ENCODE results near the gene TMEM176A. TPM values are rescaled to one million over a fixed set of nuclear protein-coding genes. Genes with fewer than 3 reads are reported as not detected.
"Not testable (repeated sequence)": the region's sequence is repeated elsewhere in the genome, so short reads cannot be mapped to it uniquely, and the experiment has no call there.

TMEM176A gene
- total RNA-seq, 1 donor from 2014 or later: 2.6 TPM

DNA sequence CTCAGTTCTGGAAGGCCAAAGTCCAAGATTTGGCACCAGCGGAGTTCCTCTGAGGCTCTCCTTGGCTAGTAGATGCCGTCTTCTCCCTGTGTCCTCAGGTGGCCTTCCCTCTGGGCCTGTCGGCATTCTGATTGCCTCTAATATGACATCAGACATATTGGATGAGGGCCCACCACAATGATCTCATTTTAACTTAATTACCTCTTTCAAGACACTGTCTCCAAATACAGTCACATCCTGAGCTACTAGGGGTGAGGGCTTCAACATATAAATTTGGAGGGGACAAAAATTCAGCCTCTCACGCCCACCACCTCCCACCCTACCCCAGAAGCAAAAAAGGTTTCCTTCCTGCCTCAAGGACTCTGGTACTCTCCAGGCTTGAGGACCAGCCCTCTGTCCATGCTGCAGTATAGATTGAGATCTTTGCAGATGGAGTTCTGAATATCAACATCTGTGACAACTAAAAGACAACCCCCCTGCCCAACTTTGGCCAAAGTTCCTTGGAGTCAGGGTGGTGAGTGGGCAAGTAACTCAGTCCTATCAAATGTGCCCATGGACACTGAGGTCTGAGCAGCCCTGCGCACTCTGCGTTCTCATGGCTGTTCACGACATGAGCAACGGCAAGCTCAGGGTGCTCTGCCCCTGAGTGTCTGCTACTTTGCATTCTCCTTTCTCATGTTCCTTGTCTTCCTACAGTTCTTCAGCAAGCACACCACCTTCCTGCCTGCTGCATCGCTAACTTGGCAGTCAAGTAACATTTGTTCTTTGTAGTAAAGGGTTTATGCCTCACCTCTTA lies 11.9 kb upstream of the TMEM176A start:
- no peak for ATAC-seq

DNA sequence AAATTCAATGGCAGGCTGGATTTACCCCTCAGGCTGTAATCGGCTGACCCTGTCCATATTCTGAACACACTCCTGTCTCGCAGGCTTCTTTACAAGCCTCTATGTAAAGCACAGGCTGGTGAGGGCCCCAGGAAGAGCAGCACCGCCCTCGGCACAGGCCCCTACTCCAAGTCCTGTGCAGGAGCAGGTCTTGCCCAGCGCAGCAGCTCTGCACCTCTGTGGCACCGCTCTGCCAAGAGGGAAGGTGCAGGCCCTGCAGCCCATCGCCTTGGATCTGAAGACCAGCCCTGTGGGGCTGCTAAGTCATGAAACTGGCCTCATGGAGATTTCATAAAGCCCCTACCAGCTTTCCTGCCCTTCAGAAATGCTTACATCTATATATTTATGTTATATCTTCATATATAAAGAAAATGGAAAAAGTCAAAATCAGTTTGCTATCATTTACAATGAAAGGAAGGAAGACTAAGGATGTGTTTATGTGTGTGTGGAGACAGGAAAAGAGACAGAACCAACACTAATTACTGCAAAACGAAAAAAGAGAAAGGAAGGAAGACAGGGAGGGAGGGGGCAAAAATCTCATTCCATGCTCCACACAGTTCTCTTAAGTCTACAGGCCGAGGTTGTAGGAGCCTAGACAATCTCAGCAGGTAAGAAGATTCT lies 10.0 kb upstream of the TMEM176A start:
- ATAC-seq: no peak

DNA sequence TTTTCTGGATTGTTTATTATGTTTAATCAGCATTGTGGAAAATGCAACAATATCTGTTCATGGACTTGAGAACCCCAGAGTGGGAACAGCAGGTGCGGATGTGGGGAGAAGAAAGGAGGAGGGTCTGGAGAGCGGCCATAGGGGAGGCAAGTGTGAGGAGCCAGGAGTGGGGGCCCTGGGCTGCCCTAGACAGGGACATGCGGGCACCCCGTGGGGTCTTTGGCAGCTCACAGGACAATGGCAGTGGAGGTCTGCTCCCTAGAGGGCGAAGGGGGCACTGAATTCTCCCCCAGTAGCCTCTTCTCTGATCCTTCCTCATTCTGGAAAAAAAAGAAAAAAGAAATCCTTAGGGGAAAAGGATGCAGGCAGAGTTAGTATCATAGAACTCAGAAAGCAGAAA lies 9.3 kb upstream of the TMEM176A start:
- ATAC-seq: no peak

DNA sequence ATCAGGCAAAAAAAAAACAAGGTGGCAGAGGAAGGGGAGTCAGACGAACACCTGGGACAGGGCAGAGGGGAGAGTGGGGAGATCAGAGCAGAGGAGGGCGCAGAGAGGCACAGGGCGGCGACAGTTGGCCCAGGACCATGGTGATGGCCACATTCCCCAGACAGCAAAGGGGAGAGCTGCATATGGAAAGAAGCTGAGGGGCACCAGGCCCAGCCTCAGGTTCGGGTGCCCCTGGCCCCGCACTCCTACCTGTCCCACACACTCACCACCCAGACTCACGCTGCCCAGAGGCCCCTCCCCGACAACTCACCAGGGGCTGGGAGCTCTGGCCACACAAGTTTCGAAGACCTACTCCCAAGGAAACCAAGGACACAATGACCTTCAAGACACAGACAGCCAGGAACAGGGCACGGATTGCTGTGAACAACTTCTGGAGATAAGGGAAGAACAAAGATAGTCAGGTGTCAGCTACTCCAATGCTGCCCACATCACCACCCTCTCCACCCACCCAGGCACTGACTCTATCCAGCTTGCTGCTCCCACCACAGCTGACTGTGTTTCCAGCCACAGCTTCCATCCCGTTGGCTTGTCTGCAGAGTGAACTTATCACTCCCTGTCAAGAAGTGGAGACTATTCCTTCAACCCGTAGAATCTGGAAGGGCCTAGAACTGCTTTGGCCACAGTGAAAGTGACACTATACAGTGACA lies 8.7 kb upstream of the TMEM176A start:
- no peak for ATAC-seq

DNA sequence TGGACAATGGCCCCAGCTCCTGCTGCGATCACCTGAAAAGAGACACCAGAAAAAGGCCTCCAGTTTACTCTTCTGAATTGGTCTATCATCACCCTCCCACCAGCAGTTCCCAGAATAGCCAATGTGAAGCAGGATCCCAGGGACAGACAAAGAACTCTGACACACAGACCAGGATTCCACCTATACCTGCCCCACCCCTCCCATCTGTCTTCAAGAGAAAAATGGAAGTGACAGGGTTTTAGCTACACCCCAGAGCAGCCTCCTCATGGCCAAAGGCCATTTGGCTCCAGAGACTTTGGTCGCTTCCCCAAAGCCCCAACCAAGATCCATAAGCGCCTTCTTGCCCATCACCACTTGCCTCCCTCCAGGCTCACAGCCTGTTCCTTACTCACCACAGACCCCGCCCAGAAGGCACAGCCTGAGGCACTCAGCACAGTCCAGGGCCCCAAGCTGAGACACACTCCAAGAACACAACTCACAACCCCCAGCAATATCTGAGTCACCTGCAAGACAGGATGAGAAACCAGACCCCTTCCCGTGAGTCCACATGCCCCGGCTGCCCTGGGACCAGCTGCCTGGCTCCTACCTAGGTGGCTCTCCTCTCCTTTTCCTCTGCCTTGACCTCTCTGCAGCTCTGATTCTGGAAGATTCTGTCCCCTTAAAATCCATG lies 6.9 kb upstream of the TMEM176A start:
- no peak for ATAC-seq

DNA sequence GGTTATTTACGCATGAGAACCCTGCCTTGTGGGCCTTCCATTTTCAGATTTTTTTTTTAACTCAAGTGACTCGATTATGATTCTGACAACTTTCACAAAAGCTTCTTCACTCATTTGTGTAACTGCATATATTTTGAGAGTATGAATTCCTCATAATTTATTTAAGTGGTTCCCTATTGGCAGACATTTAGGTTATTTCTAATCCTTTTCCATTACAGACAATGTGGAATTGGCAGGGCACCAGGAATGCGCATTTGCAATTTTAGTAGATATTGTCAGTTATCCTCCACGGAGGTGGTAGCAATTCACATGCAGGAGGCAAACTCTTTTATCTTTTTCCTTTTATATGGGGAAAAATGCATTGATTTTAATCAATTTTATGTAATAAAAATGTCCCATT lies 2.9 kb upstream of the TMEM176A start:
- no peak for ATAC-seq

DNA sequence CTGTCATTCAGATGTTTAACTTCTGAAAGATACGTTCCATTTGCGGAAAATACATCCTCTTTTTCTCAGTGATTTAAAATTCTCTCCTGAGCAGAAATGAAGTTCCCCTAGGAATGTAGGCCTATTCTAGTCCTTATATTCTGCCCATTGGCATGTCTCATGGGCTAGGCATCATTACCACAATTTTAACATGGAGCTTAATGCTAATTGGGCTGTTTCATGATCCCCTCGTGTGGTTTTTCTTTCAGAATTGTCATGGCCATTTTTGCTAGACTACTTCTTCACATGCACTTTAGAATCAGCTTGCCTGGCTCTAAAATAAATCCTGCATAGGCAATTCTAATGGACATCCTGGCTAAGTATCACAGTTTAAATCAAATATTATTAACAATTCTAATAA lies 1.4 kb upstream of the TMEM176A start:
- no peak for ATAC-seq

DNA sequence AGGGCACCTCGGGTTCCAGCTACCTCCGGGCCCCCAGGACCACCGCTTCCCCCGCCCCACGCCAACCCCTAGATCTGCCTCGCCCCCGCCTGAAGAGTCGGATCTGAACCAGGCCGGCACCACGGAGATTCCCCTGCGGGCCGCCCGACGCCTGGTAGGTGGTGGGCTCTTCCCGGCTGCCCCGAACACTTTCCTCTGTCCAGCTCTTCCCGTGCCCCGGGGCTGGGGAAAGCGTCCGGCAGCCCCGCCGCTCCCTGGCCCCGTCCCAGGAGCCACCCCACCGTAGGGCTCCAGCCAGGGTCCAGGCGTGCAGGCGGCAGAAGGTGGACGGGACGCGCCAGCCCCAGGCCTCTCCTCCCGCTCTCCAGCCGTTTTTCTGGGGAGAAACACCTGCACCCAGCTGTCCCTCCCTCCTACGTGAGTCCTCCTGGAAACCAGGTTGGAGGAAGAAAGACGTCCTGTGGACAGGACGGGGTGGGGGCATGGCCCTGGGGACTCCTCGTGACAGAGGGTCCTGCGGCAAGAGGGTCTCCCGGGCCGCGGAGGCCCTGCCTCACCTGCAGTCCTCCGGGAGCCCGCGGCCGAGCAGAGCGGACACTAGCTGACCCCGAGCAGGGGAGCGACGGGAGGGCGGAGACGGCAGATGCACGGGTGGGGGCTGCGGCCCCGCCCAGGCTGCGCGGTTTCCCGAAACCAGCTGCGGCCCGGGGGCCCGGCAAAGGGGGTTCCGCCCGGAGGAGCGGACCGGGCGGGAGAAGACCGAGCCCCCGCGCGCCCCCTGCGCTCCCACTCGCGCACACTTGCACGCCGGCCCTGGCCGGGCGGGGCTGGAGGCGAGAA lies 608 bp upstream of the TMEM176A start, which contains the start of gene TMEM176B:
TSS of gene TMEM176B (minus strand) at position 624 of the 840 bp plus-strand sequence. CDS start 3,795 bp downstream, outside the sequence.
- peak; percentile 43 for ATAC-seq

DNA sequence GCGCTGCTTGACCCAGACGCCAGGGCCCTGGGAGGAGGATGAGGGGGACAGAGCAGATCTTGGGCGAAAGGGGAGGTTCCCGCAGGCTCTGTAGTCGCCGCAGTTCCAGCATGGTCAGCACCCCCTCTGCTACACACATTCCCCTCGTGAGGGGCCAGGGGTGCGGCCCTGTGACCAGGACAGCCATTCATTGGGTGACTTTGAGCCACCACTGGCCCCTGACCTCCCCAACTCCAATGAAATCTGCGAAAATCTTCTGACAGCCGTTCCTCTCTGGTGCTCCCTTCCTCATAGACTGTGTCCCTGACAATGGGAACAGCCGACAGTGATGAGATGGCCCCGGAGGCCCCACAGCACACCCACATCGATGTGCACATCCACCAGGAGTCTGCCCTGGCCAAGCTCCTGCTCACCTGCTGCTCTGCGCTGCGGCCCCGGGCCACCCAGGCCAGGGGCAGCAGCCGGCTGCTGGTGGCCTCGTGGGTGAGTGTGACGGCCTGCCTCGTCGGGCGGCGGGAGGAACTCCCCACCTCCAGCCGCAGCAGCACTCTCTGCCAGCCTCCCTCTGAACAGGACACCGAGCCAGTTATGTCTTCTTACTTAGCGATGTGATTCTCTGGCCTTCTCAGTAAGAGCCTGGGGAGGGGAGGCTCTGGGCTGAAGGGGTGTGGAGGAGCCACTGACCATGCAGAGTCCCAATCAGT lies 825 bp downstream of the TMEM176A start:
- ATAC-seq: no peak

DNA sequence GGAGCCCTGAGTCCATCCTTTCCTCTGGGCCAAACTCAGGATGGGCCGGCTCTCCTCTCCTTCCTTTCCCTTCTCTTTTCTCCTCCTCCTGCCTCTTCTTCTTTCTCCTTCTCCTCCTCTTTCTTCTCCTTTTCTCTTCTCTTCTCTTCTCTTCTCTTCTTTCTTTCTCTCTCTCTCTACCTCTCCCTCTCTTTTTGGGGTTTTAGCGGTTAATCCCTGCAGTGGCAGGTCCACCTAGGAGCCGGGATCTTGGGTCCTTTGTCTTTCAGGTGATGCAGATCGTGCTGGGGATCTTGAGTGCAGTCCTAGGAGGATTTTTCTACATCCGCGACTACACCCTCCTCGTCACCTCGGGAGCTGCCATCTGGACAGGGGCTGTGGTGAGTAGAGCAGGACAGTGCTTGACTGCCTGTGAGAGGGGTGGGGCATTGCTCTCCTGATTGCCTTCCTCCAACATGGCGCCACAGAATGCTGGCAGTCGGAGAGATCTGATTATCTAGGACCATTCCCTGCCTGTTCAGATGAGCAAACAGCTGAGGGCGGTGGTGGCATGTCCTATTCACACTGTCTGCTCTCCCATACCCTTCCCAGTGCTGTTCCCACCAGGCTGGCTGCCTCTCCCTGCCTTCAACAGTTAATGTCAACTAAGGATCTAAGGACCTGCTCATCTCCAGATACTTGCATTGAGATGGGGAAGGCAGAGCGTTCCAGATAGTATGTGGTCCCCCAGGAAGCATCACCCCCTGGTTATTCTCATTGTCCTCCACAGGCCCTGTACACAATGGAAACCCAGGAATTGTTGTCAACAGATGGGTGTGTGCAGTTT lies 1.6 kb downstream of the TMEM176A start:
- ATAC-seq: no peak

DNA sequence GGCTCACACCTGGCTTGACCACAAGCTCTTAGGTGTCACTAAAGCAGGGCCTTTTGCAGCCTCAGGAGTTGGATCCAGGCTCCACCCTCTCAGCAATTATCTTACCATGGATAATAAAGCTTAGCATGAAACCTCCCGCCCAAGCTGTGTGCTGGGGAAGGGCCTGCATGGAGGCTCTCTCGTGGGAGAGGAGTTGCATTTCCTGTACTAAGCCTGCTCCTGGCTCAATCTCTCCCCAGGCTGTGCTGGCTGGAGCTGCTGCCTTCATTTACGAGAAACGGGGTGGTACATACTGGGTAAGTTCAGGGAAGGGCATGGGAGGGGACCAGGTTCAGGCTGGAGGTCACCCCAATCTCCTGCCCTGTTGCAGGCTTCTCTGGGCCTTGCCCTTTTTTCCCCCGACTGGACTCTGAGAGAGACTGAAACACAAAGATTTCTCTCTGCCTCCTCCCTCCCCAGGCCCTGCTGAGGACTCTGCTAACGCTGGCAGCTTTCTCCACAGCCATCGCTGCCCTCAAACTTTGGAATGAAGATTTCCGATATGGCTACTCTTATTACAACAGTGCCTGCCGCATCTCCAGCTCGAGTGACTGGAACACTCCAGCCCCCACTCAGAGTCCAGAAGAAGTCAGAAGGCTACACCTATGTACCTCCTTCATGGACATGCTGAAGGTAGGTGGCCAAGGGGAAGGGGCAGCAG lies 2.7 kb downstream of the TMEM176A start:
- ATAC-seq: no peak

DNA sequence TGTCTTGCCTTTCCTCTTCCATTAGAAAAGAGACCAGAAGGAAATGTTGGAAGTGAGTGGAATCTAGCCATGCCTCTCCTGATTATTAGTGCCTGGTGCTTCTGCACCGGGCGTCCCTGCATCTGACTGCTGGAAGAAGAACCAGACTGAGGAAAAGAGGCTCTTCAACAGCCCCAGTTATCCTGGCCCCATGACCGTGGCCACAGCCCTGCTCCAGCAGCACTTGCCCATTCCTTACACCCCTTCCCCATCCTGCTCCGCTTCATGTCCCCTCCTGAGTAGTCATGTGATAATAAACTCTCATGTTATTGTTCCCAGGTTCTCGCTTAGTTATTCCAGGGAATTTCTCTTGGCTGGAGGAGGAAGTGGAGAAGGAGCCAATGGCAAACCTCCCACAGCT lies 4.2 kb downstream of the TMEM176A start:
- ATAC-seq: no peak

DNA sequence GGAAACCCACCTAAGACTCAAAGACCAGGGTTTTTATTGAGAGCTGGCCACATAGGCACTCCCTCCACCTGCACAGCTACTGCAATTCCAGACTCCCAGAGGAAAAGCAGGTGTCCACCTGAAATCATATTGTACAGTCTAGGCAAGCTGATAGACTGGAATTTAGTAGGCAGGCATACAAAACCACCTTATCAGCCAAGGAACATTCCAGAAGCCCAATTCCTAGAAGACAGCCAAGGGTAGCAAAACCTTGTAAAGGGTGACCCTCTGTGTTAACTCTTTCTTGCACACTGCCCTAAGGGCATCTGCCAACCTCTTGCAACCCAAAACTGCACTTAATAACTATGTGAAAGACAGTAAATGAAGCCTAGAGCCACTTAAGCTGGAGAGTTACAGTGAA lies 5.3 kb downstream of the TMEM176A start:
- no peak for ATAC-seq

DNA sequence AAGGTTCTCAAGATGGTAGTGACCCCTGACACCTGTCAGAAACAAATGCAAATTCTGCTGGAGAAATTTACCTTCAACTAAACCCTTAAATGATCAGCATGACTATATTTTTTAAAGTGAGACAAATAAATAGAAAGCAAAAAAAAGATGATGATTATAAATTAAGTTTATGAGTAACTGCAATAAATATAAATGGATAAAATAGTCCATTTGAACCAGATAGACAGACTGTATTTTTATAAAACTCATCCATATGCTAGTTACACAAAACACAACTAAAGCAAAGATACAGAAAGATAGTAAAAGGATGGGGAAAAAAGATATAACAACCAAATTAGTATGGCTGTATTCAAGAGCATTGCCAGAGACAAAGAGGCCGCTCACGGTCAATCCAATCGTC lies 5.9 kb downstream of the TMEM176A start:
- no peak for ATAC-seq

DNA sequence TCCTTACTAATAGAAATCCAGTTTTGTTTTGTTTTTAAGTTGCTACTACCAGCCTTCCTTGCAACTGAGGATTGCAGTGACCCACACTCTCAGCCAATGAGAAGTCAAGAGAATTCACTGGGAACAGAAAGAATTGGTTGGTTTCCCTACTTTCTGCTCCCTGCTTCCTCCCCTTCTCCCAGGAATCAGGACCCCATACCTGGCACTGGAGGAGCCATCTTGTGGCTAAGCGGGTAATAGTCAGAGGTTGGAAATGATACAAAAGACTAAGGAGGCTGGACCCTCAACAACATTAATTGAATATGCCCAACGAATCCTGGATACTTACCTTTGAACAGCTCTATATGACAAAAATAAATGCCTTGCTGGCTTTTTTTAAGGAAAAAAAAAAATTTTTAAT lies 6.3 kb downstream of the TMEM176A start:
- ATAC-seq: no peak

DNA sequence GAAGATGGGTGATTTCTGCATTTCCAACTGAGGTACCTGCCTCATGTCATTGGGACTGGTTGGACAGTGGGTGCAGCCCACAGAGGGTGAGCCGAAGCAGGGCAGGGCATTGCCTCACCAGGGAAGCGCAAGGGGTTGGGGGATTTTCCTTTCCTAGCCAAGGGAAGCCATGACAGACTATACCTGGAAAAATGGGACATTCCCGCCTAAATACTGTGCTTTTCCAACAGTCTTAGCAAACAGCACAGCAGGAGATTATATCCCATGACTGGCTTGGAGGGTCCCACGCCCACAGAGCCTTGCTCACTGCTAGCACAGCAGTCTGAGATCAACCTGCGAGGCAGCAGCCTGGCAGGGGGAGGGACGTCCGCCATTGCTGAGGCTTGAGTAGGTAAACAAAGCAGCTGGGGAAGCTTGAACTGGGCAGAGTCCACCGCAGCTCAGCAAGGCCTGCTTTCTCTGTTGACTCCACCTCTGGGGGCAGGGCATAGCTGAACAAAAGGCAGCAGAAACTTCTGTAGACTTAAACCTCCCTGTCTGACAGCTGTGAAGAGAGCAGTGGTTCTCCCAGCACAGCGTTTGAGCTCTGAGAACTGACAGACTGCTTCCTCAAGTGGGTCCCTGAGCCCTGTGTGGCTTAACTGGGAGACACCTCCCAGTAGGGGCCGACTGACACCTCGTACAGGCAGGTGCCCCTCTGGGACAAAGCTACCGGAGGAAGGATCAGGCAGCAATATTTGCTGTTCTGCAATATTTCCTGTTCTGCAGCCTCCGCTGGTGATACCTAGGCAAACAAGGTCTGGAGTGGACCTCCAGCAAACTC lies 7.3 kb downstream of the TMEM176A start:
- ATAC-seq: not testable (repeated sequence)

DNA sequence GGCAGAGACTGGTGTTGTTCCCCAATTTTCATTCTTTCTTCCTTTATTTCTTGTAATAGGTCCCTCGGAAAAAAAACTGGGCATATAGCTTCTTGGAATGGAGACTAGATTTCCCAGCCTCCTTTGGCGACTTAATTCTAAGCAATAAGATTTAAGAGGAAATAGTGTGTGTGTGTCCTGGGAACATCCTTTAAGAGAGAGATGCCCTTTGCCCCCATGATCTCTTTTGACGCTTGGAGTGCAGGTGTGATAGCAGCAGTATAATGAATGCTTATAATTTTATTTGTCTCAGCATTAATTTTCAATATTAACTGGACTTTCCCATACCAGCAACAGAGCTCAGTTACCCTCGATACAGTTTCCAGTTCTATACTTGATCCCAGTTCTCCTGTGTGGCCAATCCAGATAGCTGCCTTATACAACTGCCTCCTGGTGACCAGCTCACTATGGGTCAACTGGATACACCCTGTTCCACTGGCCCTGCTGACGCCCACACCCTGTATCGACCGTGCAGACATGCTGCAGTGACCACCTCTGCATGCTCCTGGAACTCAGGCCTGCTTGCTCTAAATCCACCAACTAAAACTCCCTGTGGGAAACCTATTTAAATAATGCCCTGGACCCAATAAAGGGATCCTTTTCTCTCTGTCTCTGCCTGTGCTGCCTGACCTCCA lies 13.9 kb downstream of the TMEM176A start:
- ATAC-seq: no peak

DNA sequence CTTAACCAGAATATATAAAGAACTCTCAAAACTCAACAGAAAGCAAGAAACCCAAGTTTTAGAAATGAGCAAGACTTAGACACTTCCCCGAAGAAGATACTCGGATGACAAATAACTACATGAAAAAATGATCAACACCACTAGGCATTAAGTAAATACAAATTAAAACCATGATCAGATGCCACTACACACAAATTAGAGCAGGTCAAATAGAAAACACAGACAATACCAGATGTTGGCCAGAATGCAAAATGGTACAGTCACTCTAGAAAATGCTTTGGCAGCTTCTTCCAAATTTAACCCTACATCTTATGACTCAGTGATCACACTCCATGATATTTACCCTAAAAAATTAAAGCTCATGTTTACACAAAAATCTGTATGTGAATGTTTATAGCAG lies 18.4 kb downstream of the TMEM176A start:
- no peak for ATAC-seq

Measured in esophagus mucosa (tissue), 1 donor.